Activated naive CD4-positive, alpha-beta T cell treated with anti-CD3 and anti-CD28 coated beads, Interleukin-2, amount 50 U/mL, for 72 hours (primary cell): Measurements from ENCODE around the gene COL9A3. TPM values are rescaled to one million over a fixed set of nuclear protein-coding genes. Genes with fewer than 3 reads are reported as not detected.

ENCODE experiments used
- ATAC-seq, 2 donors: fragments of 150-1000 bp; cut with Tn5 transposase; 2 replicates each; pipeline ENCODE4 v1.10.0; 2021; ENCODE audit warnings: mild to moderate bottlenecking in 2 of 2, moderate library complexity in 2 of 2
- DNase-seq, 2 donors: peaks; one replicate each; pipeline ENCODE4 v3.0.0; 2021 to 2022; ENCODE audit warnings: low spot score in 2 of 2
- H3K27ac Mint-ChIP-seq, 2 donors: one replicate each; pipeline ENCODE4 v1.8.0; 2022; ENCODE audit warnings: mild to moderate bottlenecking in 2 of 2, mixed read lengths in 2 of 2
- H3K36me3 Mint-ChIP-seq, 2 donors: one replicate each; pipeline ENCODE4 v1.8.0; 2022; ENCODE audit warnings: mixed read lengths in 2 of 2
- H3K9me3 Mint-ChIP-seq, 2 donors: one replicate each; pipeline ENCODE4 v1.8.0; 2022; ENCODE audit warnings: mixed read lengths in 2 of 2
- total RNA-seq, 2 donors: library from RNA; stranded (reverse); gene quantifications; one replicate each; pipeline ENCODE4 v1.2.3, GENCODE V29; 2022

Gene COL9A3
- total RNA-seq, 2 donors from 2014 or later: not detected

DNA sequence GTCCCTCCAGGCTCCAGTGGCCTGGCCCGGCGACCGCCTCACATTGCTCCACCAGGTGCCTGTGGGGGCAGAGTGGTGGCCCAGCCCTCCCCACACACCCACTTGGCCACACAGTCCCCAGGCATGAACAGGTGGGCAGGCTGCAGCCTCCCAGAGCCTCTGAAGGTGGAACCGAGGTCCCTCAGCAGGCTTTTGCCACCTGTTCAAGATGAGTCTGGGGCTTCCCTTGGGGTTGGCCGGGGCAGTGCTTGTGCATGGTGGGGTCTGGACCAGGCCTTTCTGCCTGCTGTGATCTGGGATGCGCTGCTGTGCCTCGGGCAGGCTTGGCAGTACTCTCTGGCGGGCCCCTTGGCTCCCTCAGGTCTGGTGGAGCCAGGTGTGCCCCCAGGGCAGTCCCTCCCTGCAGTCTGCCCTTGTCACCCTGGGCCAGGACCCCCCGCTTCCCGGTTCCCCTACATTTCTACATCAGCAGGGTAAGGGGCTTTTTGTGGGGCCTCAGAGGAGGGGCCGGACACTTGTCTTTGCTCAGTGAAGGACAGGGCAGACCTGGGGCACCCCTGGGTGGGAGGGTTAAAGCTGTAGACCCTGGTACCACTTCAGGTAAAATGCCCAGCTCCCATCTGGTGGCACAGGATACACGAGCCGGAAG, 2.7 kb upstream of the COL9A3 start:
- no peaks in the 10 kb centered on the region for H3K36me3 Mint-ChIP-seq

DNA sequence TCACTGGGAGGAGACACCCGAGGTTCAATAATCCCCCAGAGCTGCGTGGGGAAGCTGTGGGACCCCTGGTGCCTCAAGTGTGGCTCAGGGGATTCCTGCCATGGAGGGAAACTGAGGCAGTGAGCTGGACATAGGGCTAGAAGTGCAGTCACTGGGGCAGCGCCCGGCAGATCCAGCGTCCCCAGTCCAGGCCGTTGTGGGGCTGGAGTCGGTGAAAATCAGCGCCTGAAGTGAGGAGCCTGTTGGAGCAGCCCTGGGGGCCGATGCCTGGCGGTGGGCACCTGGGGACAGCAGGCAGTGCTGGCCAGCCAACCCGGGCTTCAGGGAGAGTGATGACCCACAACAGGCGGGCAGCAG, 2.2 kb upstream of the COL9A3 start:
- H3K27ac Mint-ChIP-seq: peak overlapping the region in 1 of 2 donors; percentile 9
- H3K36me3 Mint-ChIP-seq: no peaks in the 10 kb centered on the region
- DNase-seq (no peak), ATAC-seq (no peak)
- no peaks in the 10 kb centered on the region for H3K9me3 Mint-ChIP-seq

More for the DNA sequence above, 2.7 kb upstream of the COL9A3 start:
- Mint-ChIP-seq H3K27ac (peak overlapping the region in 1 of 2 donors; percentile 9), H3K9me3 (no peaks in the 10 kb centered on the region)
- DNase-seq (no peak), ATAC-seq (no peak)

DNA sequence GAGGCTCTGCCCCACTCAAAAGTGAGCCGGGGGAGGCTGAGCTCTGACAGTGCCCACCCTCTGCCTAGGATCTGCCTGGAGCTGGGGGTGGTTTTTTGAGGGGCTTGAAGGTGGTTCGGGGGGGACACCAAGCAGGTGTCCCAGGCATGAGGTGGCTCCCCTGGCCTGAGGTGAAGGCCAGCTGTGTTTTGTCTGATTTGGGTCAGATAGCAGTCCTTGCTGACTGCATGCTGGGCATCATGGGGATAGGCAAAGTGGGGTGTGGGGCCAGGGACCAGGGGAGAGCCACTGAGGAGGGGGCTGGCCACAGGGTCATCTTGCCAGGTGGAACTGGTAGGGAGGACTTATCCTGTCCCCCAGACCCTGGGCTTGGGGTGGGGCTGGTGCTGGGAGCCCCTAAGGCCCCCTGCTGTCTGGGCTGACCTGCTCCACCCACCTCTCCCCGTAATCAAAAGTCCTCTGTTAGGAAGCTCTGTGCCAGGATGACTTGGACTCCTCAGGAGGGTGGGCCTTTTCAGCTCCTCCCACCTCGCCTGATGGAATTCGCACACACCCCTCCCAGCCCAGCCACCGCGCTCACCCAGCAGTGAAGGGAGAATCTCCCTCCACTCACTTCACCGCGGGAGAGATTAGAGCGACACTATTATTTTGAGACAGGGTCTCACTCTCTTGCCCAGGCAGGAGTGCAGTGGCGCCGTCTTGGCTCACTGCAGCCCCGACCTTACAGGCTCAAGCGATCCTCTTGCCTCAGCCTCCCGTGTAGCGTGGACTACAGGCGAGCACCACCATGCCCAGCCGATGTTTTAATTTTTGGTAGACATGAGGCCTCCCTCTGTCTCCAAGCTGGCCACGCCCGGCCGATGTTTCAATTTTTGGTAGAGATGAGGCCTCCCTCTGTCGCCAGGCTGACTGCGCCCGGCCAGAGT, 1.5 kb upstream of the COL9A3 start:
- H3K27ac Mint-ChIP-seq: no peak overlapping the region
- ATAC-seq (peak in 1 of 2 donors; percentile 22), DNase-seq (no peak)
- no peaks in the 10 kb centered on the region for H3K9me3 Mint-ChIP-seq
- no peaks in the 10 kb centered on the region for H3K36me3 Mint-ChIP-seq

DNA sequence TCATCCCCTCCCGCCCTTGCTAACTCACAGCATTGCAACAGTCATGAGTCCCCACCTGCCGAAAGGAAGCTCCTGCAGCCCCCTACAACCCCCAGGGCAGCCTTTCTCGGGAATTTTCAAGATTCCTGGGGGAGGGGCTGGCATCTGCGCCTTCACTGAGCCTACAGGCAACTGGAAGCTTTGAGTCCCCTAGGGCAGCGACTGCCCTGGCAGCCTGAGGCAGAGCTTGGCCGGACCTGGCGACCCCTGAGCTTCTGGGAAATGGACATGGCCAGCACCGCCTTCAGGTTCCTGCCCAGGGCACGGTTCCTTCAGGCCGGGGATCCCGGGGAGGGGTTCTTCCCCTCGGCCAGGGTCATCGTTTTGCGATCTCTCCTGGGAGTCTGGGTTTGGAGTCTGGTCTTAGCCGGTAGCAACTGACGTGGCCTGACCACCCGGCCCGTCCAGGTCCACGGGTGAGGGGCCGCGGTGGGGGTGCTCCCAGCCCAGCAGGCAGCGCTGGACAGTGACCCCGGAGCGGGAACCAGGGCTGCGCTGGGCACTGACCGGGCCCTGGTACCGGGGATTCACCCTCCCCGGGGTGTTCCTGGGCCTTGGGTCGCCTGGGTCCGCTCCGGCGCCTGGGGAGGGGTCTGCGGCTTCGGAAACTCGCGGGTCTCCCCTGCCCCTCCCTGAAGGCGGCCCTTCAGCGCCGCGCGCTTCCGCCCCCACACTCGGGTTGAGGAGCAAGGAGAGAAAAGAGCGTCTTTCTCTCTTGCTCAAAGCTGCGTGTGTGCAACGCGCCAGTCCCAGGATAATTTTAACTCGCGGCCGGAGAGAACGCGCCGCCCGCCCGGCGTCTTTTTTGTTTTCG, 593 bp upstream of the COL9A3 start:
- ATAC-seq (peak in 1 of 2 donors; percentile 25), DNase-seq (no peak)
- no peaks in the 10 kb centered on the region for H3K36me3 Mint-ChIP-seq
- H3K9me3 Mint-ChIP-seq: no peaks in the 10 kb centered on the region
- H3K27ac Mint-ChIP-seq: no peak overlapping the region

DNA sequence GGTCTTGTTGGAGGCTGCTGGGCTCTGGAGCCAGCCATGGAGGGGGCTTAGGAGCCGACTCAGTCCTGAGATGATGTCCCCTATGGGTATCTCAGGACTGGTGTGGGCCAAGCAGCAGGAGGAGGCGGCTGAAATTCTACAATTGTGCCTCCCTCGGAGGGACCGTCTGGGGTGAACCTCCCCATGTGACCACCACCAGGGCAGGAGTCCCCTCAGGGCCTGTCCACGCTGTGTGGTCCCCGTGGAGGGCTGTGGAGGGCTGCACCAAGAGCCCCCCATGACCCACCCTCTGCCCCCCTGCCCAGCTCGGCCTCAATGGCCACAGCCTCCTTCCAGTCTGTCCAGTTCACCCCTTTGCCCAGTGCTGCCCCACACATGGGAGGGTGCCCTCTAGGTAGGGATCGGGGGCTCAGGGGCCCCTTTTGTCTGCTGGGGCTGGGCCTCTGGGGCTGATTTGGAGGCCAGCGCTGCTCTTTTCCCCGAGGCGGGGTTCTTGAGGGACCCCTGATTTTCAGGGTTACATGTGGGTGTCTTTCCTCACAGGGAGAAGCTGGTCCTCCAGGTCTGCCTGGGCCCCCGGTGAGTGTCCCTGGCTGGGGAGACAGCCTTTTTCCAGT, 1.2 kb downstream of the COL9A3 start:
- no peaks in the 10 kb centered on the region for H3K9me3 Mint-ChIP-seq
- H3K36me3 Mint-ChIP-seq: no peaks in the 10 kb centered on the region
- ATAC-seq (no peak), DNase-seq (no peak)
- no peak overlapping the region for H3K27ac Mint-ChIP-seq

DNA sequence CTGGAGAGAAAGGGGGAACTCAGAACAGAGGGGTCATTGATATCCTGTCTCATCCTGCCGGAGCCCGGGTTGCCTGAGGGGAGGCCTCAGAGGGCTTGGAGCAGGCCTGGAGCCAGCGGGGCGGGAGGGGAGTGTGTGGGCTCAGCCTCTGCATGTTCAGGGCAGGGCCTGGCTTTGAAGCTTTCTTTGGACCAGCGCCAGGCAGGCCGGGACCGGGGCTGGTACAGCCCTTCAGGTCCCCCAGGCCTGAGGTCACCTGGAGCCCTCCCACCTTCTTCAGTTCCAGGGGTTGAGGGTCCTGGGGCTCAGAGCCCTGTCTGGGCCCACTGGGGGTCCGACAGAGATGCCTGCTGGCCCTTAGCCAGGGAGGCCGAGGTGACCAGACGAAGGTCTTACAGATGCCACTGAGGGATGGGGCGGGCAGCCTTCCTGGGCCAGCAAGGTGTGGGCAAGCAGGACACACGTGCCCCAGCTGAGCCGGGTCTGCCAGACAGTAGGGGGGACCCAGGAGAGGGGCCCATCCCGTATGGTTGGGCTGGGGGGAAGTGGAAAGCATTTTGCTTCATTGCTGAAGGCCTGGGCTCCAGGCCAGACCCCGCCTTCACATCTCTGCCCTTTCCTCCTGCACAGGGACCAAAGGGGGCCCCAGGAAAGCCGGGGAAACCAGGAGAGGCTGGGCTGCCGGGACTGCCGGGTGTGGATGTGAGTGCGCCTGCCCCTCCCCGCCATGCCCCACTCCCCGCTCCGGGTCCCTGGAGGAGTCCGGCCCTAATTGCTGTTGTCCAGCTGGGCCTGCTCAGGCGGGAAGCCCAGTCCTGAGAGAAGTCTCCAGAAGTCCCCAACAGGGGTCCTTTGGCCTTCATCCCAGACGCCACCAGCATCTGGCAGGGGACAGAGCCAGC, 2.0 kb downstream of the COL9A3 start:
- DNase-seq: no peak
- Mint-ChIP-seq H3K27ac (no peak overlapping the region), H3K9me3 (no peaks in the 10 kb centered on the region), H3K36me3 (no peaks in the 10 kb centered on the region)
- no peak for ATAC-seq

DNA sequence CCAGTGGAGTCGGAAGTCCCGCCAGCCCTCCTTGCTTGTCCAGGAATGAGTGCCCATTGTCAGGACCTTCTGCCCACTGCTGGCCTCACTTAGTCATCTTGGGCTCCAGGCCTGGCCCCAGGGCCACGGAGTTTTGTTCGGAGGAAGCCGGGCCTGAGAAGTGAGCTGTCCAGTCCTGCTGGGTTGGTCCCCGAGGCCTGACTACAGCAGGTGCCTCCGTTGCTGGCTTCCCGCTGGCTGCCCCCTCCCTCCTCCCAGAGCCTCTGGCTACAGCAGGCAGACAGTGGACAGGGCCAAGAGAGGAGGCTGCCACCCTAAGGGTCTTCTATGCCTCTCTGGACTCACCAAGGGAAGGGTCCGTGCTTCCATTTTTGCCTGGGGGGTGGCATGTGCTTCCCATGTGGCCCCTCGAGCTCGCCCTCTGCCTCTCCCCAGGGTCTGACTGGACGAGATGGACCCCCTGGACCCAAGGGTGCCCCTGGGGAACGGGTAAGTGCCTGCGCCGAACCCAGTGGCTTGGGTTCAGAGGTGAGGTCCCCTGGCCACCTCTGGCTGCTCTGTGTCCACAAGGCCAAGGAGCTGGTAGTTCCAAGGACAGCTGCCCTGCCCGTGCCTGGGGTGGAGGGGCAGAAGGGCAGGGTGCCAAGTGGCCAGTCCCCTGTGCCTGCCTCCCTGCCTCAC, 2.8 kb downstream of the COL9A3 start:
- no peaks in the 10 kb centered on the region for H3K9me3 Mint-ChIP-seq
- DNase-seq (no peak), ATAC-seq (no peak)
- H3K36me3 Mint-ChIP-seq: no peaks in the 10 kb centered on the region
- no peak overlapping the region for H3K27ac Mint-ChIP-seq

DNA sequence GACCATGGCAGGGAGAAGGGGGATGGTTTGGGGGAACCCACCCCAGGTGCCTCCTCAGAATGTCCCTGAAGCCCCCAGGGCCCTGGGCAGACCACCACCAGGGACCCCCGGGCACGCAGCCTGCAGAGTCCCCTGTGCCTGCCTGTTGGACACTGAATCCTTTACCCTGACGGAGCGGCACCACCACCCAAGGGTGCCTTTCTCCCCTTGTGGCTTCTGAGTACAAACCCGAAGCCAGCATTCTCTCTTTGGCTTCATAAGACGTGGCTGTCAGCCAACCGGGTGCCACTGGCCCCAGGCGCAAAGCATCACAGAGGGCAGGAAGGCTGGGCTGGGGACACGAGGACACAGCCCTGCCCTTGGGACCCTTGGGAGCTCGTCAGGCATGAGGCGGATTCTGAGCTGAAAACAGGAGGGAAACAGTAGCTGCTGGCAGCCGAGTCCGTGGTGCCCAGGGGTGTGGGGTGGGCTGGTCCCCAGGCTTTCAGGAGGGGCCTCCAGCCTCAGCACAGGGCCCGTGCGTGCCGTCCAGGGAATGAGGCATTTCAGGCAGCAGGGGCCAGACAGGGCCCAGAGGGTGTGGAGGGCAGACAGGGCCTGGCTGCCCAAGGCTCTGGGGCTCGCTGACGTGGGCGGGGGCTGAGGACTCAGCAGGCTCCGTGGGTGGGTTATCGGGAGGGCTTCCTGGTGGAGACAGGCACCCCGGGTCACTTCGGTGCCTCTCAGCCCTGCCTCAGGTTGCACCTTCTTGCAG, 3.5 kb downstream of the COL9A3 start:
- no peak for DNase-seq
- no peaks in the 10 kb centered on the region for H3K36me3 Mint-ChIP-seq
- no peak for ATAC-seq
- no peak overlapping the region for H3K27ac Mint-ChIP-seq
- H3K9me3 Mint-ChIP-seq: no peaks in the 10 kb centered on the region

DNA sequence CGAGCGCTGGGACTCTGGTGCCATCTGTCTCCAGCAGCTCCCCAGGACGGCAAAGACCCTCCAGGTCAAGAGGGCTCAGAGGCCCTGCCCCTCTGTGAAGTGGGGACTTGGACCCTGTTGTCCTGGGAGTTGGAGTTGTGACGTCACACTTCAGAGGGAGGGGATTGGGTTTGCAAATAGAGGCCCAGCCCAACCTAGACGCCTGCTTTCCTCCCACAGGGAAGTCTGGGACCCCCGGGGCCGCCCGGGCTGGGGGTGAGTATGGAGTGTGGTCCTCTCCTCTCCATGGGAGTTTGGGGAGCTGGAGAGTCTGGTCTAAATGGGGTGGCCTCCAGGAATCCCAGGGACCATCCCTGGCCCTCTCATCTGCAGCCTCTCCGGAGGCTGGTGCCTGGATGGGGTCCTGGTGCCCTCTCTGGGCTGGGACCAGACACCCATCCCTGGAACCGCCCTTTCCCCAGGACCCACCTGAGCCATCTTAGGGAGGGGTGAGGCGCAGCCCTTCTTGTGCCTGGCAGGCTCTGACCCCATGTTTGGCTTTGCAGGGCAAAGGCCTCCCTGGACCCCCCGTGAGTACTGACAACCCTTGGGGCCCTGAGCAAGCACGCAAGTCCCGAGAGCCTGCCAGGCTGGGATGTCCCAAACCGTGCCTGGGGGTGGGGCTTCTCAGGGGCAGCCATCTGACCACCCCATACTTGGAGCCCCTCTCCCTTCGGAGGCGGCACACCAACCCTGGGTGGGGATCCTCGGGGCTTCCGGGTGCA, 4.3 kb downstream of the COL9A3 start:
- ATAC-seq (no peak), DNase-seq (no peak)
- Mint-ChIP-seq H3K9me3 (no peaks in the 10 kb centered on the region), H3K27ac (no peak overlapping the region), H3K36me3 (no peaks in the 10 kb centered on the region)

DNA sequence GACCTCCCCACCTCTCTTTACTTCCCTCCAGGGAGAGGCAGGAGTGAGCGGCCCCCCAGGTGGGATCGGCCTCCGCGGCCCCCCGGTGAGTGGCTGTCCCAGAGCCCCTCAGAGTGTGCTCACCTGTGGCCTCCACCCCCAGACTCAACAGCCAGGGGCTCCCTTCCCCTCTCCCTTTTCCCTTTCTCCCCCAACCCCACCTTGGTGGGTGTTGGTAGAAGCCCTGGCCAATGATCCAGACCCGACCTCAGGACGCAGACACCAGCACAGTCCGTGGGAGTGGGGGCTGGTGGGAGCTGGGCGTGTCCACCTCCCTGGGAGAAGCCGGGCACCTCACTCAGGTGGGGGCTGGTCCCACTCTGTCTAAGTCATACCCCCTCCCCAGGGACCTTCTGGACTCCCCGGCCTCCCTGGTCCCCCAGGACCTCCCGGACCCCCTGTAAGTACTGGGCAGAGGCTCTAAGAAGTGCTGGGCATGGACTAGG, 4.9 kb downstream of the COL9A3 start:
- ATAC-seq (no peak), DNase-seq (no peak)
- H3K9me3 Mint-ChIP-seq: no peaks in the 10 kb centered on the region
- no peak overlapping the region for H3K27ac Mint-ChIP-seq
- no peaks in the 10 kb centered on the region for H3K36me3 Mint-ChIP-seq

DNA sequence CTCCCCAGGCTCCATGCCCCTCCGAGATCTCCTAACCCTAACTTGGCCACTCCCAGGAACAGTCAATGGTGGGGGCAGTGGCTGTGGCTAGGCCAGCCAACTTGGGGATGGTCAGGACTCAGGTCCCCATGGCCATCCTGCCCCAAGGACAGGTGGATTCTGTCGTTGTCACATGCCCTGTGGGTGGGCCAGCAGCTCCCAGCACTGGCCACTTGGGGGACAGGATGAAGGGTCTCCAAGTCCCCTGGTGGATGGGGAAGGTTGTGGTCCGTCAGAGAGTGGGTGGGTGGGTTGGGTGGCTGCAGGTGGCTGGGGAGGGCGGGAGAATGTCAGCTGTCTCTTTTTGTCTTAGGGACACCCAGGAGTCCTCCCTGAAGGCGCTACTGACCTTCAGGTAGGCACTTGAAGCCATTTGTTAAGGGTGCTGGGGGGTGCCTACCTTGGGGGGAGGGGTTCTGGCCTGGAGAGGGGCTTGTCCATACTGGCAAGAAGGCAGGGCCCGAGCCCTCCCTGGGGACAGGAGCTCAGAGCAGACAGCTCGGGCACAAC, 5.5 kb downstream of the COL9A3 start:
- no peak for DNase-seq
- Mint-ChIP-seq H3K27ac (no peak overlapping the region), H3K36me3 (no peaks in the 10 kb centered on the region), H3K9me3 (no peaks in the 10 kb centered on the region)
- no peak for ATAC-seq

DNA sequence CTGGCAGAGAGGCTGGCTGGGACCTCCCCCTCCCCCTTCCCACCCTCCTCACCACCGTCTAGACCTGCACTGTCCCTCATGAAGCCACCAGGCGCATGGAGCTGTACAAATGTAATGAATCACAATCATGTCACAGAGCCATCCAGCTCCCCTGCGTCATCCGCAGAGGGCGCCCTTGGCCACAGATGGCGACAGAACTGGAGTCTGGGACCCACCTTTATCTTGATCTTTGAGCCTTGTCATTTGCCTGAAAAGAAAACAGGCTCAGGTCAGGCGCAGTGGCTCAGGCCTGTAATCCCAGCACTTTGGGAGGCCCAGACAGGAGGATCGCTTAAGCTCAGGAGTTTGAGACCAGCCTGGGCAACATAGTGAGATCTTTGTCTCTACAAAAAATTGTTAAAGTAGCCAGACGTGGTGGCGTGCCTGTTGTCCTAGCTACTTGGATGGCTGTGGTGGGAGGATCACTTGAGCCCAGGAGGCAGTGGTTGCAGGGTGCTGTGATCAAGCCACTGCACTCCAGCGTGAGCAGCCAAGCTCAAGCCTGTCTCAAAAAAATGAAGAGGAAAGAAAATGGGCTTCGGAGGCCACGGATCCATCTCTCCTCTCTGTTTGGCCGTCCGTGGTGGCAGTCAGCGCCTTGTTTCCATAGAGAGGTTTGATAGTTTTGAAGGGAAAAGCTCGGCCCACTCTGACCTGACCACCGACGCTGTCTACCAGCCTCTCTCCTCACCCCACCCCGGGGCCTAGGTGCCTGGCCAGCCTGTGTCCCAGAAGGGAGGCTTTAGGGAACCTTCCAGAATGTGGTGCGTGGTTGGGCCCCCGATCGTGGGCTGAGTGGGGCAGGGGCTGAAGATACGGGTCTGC, 6.2 kb downstream of the COL9A3 start:
- DNase-seq: peak in 1 of 2 donors; percentile 68
- ATAC-seq: peak; percentile 69 to 79
- Mint-ChIP-seq H3K9me3 (no peaks in the 10 kb centered on the region), H3K27ac (no peak overlapping the region), H3K36me3 (no peaks in the 10 kb centered on the region)
